ENCODE results near the gene MTA3.

DNA sequence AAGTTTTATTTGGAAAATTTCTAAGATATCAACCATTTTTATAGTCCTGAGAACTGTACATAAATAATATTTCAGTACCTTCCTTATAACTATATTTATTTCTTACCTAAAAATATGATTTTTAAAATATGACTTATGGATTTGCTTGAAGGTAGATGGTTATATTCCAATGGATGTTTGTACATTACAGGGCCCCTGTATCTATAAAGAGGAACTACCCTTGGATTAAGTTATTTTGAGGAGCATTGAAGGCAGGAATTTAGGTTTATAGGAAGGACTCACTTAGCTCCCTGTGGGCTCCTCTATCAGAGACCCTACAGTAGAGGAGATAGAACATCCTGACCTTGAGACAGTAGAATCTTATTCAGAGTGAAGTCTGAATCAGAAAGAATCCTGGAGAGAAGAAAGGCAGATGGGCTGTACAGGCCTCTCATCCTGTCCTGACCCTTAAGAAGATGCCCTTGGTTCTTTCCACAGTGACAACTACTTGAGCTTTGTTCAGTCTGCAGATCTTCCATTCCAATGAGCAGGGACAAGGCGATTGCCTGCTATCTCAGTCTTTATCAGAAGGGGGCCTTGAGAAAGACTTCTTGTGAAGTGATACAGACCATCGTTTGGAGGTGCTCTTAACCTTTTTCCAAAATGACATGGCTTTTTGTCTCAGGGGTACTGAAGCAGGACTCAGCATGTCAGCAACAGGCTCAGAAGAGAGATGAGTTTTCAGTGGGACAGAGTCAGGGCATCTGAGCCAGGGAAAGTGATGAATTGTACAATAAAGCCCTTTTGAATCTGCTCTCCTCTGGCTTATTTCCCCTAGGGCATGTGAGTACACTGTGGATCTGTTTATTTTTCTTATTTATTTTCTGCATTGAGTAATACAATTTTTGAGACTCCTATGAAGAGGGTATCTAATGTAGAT lies 174.6 kb downstream of the MTA3 start:
- no peak for TF ChIP-seq CTCF (IDR thresholded peaks at IDR 0.05)
- TF ChIP-seq EZH2 (IDR thresholded peaks at IDR 0.05) = no peak
- no peak for TF ChIP-seq EZH2phosphoT487 (IDR thresholded peaks at IDR 0.05)
